ENCODE data around the gene NR3C1.

Gene NR3C1

DNA sequence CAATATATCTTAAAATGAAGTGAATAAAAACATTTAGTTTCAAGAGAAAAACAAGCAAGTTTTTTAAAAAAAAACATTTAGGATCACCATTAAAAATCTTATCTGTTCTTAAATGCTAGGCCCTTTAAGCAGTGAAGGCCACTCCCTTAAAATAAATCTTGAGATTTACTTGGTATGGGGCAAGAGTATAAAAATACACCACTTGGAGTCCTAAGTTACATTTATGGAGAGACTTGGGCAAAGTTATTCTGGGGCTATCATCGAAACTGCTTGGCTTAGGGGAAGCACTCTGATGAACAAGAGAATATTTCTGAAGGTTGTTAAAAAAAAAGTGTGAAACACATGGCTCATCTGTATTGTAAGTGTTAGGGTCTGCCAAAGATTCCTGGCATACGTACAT lies 97.4 kb downstream of the NR3C1 start:
- H3K4me1 ChIP-seq (ENCODE audit: control insufficient read depth, insufficient read depth, low read length, poor library complexity, severe bottlenecking), result no peaks in the 10 kb centered on the region
- H3K36me3 ChIP-seq (ENCODE audit: control insufficient read depth, insufficient read depth, low read length), result no peaks in the 10 kb centered on the region
- no peaks in the 10 kb centered on the region for H3K9me3 ChIP-seq (ENCODE audit: control insufficient read depth, low read length)
- H3K4me3 ChIP-seq (ENCODE audit: extremely low read depth, insufficient read depth, low read length, poor library complexity, severe bottlenecking), result no peak overlapping the region
- 100% methylated on average over 1 of the region's 2 CpGs for WGBS, 2 experiments (ENCODE audit: insufficient coverage in 2 of 2)
- no peak overlapping the region for H3K27ac ChIP-seq (ENCODE audit: low read depth, low read length, severe bottlenecking)

DNA sequence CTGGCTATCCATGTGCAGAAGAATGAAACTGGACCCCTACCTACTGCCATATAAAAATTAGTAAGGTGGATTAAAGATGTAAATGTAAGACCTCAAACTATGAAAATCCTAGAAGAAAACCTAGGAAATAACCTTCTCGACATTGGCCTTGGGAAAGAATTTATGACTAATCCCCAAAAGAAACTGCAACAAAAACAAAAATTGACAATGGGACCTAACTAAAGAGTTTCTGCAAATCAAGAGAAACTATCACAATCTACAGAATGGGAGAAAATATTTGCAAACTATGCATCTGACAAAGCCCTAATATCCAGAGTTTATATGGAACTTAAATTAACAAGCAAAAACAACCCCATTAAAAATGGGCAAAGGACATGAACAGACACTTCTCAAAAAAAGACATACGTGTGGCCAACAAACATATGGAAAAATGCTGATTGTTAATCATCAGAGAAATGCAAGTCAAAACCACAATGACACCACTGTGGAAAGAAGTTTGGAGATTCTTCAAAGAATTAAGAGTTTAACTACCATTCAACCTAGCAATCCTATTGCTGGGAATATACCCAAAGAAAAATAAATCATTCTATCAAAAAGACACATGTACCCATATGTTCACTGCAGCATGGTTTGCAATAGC lies 98.5 kb downstream of the NR3C1 start:
- Histone ChIP-seq H3K36me3 (ENCODE audit: control insufficient read depth, insufficient read depth, low read length) (no peaks in the 10 kb centered on the region), H3K4me1 (ENCODE audit: control insufficient read depth, insufficient read depth, low read length, poor library complexity, severe bottlenecking) (no peaks in the 10 kb centered on the region), H3K9me3 (ENCODE audit: control insufficient read depth, low read length) (no peaks in the 10 kb centered on the region), H3K4me3 (ENCODE audit: extremely low read depth, insufficient read depth, low read length, poor library complexity, severe bottlenecking) (no peak overlapping the region), H3K27ac (ENCODE audit: low read depth, low read length, severe bottlenecking) (no peak overlapping the region)
- WGBS, 2 experiments (ENCODE audit: insufficient coverage in 2 of 2), result no CpG with 5 or more reads among the region's 2 CpGs

- no peaks in the 10 kb centered on the region for H3K9me3 ChIP-seq (ENCODE audit: control insufficient read depth, low read length)
- no peak overlapping the region for H3K27ac ChIP-seq (ENCODE audit: low read depth, low read length, severe bottlenecking)
- H3K4me3 ChIP-seq (ENCODE audit: extremely low read depth, insufficient read depth, low read length, poor library complexity, severe bottlenecking), result no peak overlapping the region
- H3K36me3 ChIP-seq (ENCODE audit: control insufficient read depth, insufficient read depth, low read length), result peaks cover 5% of the 10 kb centered on the region
- H3K4me1 ChIP-seq (ENCODE audit: control insufficient read depth, insufficient read depth, low read length, poor library complexity, severe bottlenecking), result no peaks in the 10 kb centered on the region
Measured at GRCh38 chr5:143302341-143303045, 101.0 kb downstream of the NR3C1 start.

DNA sequence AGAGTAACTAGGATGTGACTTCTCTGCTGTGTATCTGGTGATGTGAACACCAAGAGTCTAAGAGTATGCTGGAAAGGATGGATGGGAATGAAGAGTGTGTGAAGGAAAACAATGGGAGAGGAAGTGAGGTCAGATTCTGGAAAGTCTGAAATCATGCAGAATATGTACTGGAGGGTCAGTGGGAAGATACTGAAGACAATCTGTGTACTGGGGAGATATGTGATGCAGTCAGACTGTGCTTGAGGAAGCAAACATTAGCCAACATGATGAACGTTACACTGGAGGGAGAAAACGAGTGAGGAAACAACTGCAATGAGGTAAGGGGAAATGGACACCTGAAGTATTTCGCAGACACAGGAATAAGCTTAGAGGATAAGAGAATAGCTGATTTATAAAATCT lies 105.7 kb downstream of the NR3C1 start:
- H3K36me3 ChIP-seq (ENCODE audit: control insufficient read depth, insufficient read depth, low read length), result peaks cover 5% of the 10 kb centered on the region
- no peak overlapping the region for H3K4me3 ChIP-seq (ENCODE audit: extremely low read depth, insufficient read depth, low read length, poor library complexity, severe bottlenecking)
- 95 to 100% methylated on average over 1 to 2 of the region's 3 CpGs for WGBS, 2 experiments (ENCODE audit: insufficient coverage in 2 of 2)
- H3K4me1 ChIP-seq (ENCODE audit: control insufficient read depth, insufficient read depth, low read length, poor library complexity, severe bottlenecking), result no peaks in the 10 kb centered on the region
- no peaks in the 10 kb centered on the region for H3K9me3 ChIP-seq (ENCODE audit: control insufficient read depth, low read length)
- H3K27ac ChIP-seq (ENCODE audit: low read depth, low read length, severe bottlenecking), result no peak overlapping the region

DNA sequence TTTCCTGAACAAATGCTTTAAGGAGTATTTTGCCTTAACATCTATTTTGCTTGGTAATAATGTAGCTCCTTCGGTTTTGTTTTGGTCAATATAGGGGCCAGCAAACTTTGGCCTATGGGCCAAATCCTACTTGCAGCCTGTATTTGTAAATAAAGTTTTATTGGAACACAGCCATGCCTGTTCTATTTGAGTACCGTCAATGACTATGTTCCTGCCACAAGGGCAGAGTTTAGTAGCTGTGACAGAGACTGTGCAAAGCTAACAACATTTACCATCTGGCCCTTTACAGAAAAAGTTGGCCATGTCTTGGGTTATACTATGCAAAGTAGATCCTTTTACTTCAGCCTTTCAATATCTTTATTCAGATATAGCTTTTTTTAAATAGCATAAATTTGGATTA lies 113.4 kb downstream of the NR3C1 start:
- Histone ChIP-seq H3K36me3 (ENCODE audit: control insufficient read depth, insufficient read depth, low read length) (no peaks in the 10 kb centered on the region), H3K27ac (ENCODE audit: low read depth, low read length, severe bottlenecking) (no peak overlapping the region), H3K9me3 (ENCODE audit: control insufficient read depth, low read length) (no peaks in the 10 kb centered on the region), H3K4me1 (ENCODE audit: control insufficient read depth, insufficient read depth, low read length, poor library complexity, severe bottlenecking) (no peaks in the 10 kb centered on the region), H3K4me3 (ENCODE audit: extremely low read depth, insufficient read depth, low read length, poor library complexity, severe bottlenecking) (no peak overlapping the region)
- 100% methylated on average over 2 of the region's 2 CpGs; no CpG with 5 or more reads in 1 of the 2 experiments for WGBS, 2 experiments (ENCODE audit: insufficient coverage in 2 of 2)

- H3K36me3 ChIP-seq (ENCODE audit: control insufficient read depth, insufficient read depth, low read length), result no peaks in the 10 kb centered on the region
- no CpG with 5 or more reads among the region's 3 CpGs for WGBS, 2 experiments (ENCODE audit: insufficient coverage in 2 of 2)
- no peak overlapping the region for H3K27ac ChIP-seq (ENCODE audit: low read depth, low read length, severe bottlenecking)
- H3K9me3 ChIP-seq (ENCODE audit: control insufficient read depth, low read length), result no peaks in the 10 kb centered on the region
- peaks cover 6% of the 10 kb centered on the region for H3K4me1 ChIP-seq (ENCODE audit: control insufficient read depth, insufficient read depth, low read length, poor library complexity, severe bottlenecking)
- H3K4me3 ChIP-seq (ENCODE audit: extremely low read depth, insufficient read depth, low read length, poor library complexity, severe bottlenecking), result no peak overlapping the region
Measured at GRCh38 chr5:143284521-143284920, 119.0 kb downstream of the NR3C1 start.

- Histone ChIP-seq H3K9me3 (ENCODE audit: control insufficient read depth, low read length) (no peaks in the 10 kb centered on the region), H3K4me1 (ENCODE audit: control insufficient read depth, insufficient read depth, low read length, poor library complexity, severe bottlenecking) (peaks cover 9% of the 10 kb centered on the region), H3K4me3 (ENCODE audit: extremely low read depth, insufficient read depth, low read length, poor library complexity, severe bottlenecking) (no peak overlapping the region), H3K27ac (ENCODE audit: low read depth, low read length, severe bottlenecking) (no peak overlapping the region), H3K36me3 (ENCODE audit: control insufficient read depth, insufficient read depth, low read length) (no peaks in the 10 kb centered on the region)
- 92 to 94% methylated on average over 2 to 4 of the region's 4 CpGs for WGBS, 2 experiments (ENCODE audit: insufficient coverage in 2 of 2)
Measured at GRCh38 chr5:143284002-143284401, 119.5 kb downstream of the NR3C1 start.

DNA sequence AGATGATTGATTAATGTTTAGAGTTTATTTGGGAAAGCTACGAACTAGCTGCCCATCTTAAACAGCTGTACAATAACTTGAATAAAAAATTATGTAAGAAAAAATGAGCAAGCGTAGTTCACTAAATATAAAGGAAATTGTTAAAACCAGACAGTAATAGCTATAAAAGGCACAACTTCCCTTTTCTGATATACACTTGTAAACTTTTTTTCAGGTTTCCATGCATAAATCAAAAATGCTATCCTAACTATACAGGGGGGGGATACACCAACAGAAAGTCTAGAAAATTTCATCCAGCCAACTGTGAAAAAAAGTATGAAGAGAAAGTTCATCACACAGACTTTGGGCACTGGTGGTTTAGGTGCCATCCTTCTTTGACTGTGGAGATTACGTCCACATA lies 122.3 kb downstream of the NR3C1 start:
- Histone ChIP-seq H3K27ac (ENCODE audit: low read depth, low read length, severe bottlenecking) (no peak overlapping the region), H3K36me3 (ENCODE audit: control insufficient read depth, insufficient read depth, low read length) (no peaks in the 10 kb centered on the region), H3K4me3 (ENCODE audit: extremely low read depth, insufficient read depth, low read length, poor library complexity, severe bottlenecking) (no peak overlapping the region), H3K4me1 (ENCODE audit: control insufficient read depth, insufficient read depth, low read length, poor library complexity, severe bottlenecking) (peaks cover 9% of the 10 kb centered on the region), H3K9me3 (ENCODE audit: control insufficient read depth, low read length) (no peaks in the 10 kb centered on the region)
- no CpG with 5 or more reads among the region's 3 CpGs for WGBS, 2 experiments (ENCODE audit: insufficient coverage in 2 of 2)

DNA sequence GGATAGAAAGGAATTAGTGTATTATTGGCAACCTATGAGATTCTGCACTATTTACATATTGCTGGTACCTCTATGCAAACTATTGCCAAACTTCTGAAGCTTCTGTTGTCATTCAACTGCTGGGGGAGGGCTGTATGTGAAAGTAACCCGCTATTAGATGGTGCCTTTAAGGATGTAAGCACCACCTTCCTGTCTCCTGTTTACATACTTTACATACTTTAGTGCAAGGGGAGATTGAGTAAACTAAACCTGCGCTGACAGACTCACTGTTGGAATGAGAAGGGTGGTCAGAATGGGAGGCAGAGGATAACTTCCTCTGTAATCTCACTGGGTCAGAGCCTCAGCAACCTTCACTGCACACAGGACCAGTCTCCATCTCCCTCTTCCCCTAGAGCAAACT lies 123.8 kb downstream of the NR3C1 start:
- Histone ChIP-seq H3K27ac (ENCODE audit: low read depth, low read length, severe bottlenecking) (no peak overlapping the region), H3K36me3 (ENCODE audit: control insufficient read depth, insufficient read depth, low read length) (no peaks in the 10 kb centered on the region), H3K4me1 (ENCODE audit: control insufficient read depth, insufficient read depth, low read length, poor library complexity, severe bottlenecking) (peaks cover 9% of the 10 kb centered on the region), H3K4me3 (ENCODE audit: extremely low read depth, insufficient read depth, low read length, poor library complexity, severe bottlenecking) (no peak overlapping the region), H3K9me3 (ENCODE audit: control insufficient read depth, low read length) (no peaks in the 10 kb centered on the region)
- WGBS, 2 experiments (ENCODE audit: insufficient coverage in 2 of 2), result no CpG with 5 or more reads among the region's 2 CpGs

DNA sequence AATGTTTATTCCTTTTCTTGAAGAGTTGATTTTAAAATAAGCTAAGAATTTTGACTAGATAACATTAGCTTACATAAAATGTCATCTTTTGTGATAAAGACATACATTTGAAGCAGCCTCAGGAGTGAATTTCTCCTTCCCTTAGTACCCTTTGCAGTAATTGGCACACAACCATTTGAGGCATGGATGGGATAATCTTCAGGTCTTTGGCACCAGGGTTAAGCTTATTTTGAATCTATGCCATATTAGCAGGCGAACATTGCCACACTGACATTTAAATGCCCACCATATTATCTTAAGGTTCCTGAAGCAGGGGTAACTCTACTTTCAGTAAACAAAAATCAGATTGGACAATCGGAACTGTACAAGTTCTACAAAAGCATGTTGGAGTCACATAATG lies 126.0 kb downstream of the NR3C1 start:
- Histone ChIP-seq H3K27ac (ENCODE audit: low read depth, low read length, severe bottlenecking) (no peak overlapping the region), H3K9me3 (ENCODE audit: control insufficient read depth, low read length) (no peaks in the 10 kb centered on the region), H3K4me3 (ENCODE audit: extremely low read depth, insufficient read depth, low read length, poor library complexity, severe bottlenecking) (no peak overlapping the region), H3K36me3 (ENCODE audit: control insufficient read depth, insufficient read depth, low read length) (no peaks in the 10 kb centered on the region), H3K4me1 (ENCODE audit: control insufficient read depth, insufficient read depth, low read length, poor library complexity, severe bottlenecking) (peaks cover 9% of the 10 kb centered on the region)
- no CpG with 5 or more reads among the region's 2 CpGs for WGBS, 2 experiments (ENCODE audit: insufficient coverage in 2 of 2)

All from mesodermal cell (in vitro differentiated cells).